Uterus (tissue), 2 donors: ENCODE data around the gene CDC37.

ENCODE experiments used
- CTCF ChIP-seq, 4 experiments: fragments of 200-600 bp in 2 of 4; fragments of 450-650 bp in 2 of 4; sonication (generic) in 2 of 4; IDR thresholded peaks; one replicate each; pipeline ENCODE4 v1.5.1; 2016 to 2019; ENCODE audit warnings: antibody characterized with exemption in 4 of 4, mild to moderate bottlenecking in 2 of 4, moderate library complexity in 1 of 4
- POLR2A ChIP-seq, 2 donors: fragments of 450-650 bp; IDR thresholded peaks; one replicate each; pipeline ENCODE4 v1.6.1; 2016; ENCODE audit warnings: antibody characterized with exemption in 2 of 2, mild to moderate bottlenecking in 1 of 2, moderate library complexity in 1 of 2

- TF ChIP-seq CTCF (IDR thresholded peaks at IDR 0.05) (no peak), POLR2A (IDR thresholded peaks at IDR 0.05) (no peak)
Observed at GRCh38 chr19:10364644-10365043, 38.7 kb downstream of the CDC37 start.
